Stimulated activated naive CD4-positive, alpha-beta T cell treated with Interleukin-2 at 50 U/mL for 16 hours (primary cell): ENCODE data around the gene GMEB2.
"Not testable (repeated sequence)": the region's sequence is repeated elsewhere in the genome, so short reads cannot be mapped to it uniquely, and the experiment has no call there.

Experiments
- DNase-seq: peaks from one replicate; lab custom pipeline; 2025; lab: John Stamatoyannopoulos, UW

Gene GMEB2

DNA sequence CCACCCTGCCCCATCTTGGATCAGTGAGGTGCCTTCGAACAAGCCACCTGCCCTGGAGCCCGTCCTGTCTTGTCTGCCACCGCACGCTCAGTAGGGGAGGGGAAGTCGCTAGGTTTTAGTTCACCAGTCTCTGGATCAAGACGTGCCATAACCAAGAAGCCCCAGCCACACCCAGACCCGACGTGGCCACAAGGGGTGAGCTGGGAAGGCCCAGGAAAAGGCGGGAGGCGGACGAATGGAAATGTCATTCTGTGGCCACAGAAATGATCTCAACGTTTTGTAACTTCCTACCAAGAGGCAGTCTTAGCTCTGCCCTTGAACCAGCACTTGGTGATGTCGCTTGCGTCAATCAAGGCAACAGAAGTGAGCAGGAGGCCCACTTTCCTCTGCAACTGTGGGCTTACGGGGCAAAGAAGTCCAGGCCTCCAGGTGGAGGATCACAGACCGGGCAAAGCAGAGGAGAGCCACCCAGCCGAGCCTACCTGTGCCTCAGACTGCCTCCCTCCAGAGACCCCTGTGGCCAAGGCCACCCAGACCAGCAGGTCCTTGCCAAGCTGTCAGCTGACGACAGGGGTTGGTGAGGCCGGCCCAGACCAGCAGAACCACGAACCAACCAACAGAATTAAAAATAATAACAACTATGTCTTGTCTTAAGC lies 14.5 kb downstream of the GMEB2 start:
- no peak for DNase-seq

DNA sequence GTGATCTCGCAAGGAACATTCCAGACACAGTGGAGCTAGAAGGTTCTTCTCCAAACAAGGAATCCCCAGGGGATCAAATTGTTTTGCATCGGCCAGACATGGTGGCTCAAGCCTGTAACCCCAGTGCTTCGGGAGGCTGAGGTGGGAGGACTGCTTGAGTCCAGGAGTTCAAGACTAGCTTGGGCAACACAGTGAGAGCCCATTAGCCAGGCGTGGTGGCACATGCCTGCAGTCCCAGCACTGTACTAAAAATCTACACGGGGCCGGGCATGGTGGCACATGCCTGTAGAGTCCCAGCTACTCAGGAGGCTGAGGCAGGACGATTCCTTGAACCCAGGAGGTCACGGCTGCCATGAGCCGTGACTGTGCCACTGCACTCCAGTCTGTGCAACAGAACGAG lies 15.3 kb downstream of the GMEB2 start:
- no peak for DNase-seq

DNA sequence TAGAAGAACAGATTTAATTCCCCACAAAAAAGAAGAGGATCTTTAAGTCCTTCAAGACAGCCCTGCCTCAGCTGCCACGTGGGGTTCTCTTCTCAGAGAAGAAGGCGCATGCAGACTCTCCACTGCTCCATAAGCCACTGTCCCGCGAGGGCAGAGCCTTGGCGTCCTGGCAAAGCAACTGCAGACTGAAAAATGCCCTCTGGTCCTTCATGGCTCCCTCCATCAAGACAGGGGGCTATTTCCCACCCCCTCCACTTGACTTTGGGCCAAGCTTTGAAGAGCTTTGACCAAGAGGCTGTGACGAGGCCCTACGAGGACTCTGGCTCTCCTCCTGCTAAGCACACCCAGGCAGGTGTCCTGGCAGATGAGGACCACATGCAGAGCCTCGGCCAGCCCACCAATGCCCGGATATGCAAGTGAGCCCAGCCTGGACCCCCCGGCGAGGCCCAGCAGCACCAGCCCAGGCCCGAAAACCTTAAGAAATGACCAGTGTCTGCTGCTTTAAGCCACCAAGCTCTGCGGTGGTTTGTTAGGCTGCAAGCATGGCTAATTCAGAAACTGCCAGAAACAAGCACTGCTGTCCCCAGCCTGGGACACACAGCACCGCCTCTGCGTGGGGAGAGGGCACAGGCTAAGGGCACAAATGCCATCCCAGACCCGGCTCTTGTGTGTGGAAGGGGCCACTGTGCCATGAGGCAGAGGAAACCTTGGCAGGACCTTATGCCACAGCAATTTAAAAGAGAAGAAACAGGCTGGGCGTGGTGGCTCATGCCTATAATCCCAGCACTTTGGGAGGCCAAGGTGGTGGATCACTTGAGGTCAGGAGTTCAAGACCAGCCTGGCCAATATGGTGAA lies 16.1 kb downstream of the GMEB2 start:
- DNase-seq: no peak

DNA sequence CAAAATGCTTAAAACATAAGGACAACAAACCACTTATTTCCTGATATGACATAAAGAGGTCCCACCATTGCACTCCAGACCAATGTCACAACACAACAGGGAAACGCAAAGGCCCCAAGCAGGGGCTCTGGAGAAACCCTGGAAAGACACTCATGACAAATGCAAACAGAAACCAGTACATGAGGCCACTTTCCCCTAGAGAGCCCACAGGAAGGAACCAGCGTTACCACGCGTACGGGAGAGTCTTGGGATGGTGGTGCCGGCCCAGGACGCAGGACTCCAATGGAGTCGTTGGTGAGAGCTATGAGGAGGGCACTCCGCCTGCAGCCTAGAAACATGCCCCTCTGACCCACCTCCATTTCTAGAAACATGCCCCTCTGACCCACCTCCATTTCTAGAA lies 20.2 kb downstream of the GMEB2 start:
- no peak for DNase-seq

DNA sequence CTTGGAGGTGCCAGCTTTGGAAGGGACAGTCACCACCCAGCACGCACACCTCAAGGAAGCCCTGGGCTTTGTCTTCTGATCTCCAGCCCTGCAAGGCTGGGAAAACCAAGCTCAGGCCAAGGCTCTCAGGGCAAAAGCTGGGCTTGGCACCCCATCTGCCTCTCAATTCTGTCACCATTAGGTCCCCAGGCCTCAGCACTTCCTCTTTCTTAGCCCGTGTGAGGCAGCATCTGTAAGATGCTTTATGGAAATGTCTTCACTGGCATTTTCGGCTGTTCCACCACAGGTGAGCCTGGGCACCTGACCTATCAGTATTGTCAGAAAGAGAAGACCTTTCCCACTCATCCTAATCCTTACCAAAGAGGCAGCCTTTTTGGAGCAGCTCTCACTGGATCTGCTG lies 24.6 kb downstream of the GMEB2 start:
- no peak for DNase-seq

DNA sequence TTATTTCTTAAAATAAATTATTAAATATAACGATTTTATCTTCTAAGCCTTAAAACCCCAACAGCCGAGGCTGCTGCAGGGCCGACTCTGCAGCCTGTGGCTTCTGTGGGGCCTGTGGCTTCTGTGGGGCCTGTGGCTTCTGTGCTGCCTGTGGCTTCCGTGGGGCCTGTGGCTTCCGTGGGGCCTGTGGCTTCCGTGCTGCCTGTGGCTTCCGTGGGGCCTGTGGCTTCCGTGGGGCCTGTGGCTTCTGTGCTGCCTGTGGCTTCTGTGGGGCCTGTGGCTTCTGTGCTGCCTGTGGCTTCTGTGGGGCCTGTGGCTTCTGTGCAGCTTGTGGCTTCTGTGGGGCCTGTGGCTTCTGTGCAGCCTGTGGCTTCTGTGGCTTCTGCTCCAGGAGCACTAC lies 25.2 kb downstream of the GMEB2 start:
- not testable (repeated sequence) for DNase-seq

DNA sequence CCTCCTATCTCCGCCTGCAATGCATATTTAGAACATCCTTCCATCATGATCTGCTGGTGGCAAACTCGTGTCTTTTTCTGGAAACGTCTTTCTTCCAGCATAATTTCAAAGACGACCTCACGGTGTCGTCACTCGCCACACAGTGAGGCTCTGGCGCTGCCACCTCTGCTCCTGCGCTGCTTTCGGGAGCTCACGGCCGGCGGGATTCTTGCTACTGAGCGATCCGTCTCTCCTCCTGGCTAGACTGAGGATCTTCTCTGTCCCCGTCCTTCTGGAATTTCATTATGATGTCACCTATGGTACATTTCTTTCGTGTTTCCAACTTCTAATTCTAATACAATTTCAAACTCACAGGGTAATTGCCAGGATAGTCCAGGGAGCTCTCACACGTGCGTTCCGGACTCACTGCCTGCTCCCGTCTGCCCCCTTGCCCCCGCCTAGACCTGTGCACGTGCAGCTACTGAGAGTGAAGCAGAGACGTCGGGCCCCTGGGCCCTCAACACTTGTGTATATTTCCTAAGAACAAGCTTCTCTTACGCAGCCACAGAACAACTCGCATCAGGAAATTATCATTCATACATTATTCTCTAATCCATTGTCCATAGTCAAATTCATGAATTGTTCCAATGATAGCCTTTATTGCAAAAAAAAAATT lies 27.4 kb downstream of the GMEB2 start:
- no peak for DNase-seq

DNA sequence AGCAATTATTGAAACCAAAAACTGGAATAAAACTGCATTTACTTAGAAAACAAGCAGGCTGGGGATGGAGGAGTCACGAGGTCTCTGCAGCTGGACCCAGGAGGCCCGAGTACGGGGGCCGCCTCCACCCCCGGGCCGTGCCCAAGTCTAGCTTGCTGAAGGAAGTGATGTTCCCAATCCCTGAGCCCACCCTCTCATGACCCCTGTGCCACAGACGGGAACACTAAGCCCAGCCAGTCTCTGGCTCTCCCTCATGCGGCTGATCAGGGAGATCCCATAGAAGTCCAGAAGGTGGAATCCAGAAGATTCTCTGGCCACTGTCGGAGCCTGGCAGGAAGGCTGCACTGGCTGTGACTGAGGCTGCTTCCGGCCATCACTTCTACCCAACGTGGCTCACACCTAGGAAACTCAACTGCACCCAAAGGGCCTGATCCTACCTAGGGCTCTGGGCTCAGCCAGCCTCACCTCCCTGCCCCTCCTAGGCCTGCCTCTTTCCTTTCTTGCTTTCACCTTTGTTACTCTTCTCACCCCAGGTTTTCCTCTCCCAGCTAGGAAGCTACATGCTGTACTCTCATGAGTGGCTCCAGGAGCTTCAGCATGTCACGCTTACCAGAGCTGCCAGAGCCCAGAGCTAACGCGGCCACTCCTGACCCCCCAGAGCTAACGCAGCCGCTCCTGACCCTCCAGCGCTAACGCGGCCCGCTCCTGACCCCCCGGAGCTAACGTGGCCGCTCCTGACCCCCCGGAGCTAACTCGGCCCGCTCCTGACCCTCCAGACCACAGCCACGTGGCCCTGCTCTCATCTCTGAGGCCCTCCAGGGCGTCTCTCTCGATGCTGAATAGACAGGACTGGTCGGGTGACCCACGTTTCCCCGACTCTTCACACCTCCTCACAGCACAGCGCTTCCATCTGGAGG lies 28.2 kb downstream of the GMEB2 start:
- no peak for DNase-seq

DNA sequence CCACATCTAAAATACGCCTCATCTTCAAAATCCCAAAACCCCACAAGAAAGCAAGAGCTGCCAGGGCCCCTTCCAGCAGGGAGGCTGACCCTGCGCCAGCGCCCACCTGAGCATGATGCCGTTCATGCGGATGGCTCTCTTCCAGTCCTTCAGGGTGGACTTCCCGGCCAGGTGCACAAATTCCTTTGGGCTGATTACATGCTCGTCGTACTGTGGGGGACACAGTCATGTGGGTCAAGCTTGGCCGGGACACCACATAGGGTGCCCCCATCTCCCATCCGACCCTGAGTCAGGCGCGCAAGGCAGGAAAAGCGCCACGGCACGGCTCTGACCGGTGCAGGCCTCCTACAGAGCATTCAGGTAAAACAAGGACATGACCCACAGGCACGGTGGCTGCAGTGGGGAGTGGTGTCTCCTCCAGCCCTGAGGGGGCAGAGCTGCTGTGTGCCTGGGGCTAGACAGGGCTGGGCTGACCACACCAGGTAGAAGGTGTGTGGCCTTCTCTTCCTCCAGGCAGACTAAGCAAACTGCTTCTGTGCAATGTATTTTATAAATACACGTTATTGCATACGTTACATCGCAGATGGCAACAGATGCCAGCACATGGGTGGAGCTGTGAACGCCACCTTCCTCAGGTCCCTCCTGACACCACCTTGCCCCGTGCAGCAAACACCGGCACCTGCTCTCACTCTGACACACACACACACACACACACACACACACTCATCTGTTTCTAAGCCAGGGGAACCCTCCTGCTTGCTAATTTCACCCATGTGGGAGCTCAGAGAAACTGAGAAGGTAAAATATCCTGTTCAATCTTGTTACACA lies 29.0 kb downstream of the GMEB2 start:
- no peak for DNase-seq

DNA sequence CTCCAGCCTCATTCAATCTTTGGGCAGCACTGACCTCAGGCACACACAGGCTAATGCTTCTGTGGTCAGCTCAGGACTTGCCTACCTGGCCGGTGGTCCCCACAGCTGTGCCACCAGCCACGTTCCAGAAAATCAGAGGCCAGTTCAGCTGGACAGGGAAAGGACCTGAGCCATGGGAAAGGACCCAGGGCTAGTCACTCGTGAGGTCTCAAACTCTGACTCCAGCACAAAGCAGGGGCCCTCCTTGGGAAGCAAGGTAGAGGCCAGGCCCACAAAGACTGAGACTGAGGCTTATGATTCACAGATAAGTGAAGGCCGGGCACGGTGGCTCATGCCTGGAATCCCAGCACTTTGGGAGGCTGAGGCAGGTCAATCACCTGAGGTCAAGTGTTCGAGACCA lies 30.5 kb downstream of the GMEB2 start:
- no peak for DNase-seq

DNA sequence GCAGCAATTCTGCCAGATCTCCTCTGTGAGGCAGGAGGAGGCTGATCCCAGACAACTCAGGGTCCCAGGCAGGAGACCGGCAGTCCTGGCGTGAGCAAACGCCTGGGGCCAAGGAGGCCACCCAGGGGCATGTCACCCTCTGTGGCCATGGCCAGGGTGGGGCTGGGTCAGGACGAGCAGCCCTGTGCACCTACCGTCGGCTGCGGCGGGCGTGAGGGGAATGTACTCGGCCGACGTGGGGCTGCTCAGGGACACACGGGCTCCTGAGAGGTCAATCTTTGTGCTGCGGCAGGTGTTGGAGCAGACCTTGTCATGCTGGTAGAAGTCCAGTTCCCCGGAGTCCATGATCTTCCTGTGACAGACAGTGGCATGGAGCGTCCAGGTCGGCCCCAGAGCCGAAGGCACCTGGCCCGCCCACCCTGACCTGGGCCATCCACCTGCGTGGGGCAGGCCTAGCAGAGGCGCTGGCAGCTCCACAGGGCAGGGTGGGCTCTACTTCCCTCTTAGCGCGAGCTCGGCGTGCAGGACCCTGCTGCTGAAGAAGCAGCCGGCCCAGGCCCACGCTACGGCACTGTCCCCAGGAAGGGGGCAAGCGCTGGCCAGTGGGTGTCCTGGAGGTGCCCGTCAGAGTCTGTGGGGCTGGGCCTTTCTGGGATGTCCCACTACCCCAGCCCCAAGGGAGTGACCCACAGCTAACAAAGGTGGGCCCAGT lies 31.3 kb downstream of the GMEB2 start:
- no peak for DNase-seq

DNA sequence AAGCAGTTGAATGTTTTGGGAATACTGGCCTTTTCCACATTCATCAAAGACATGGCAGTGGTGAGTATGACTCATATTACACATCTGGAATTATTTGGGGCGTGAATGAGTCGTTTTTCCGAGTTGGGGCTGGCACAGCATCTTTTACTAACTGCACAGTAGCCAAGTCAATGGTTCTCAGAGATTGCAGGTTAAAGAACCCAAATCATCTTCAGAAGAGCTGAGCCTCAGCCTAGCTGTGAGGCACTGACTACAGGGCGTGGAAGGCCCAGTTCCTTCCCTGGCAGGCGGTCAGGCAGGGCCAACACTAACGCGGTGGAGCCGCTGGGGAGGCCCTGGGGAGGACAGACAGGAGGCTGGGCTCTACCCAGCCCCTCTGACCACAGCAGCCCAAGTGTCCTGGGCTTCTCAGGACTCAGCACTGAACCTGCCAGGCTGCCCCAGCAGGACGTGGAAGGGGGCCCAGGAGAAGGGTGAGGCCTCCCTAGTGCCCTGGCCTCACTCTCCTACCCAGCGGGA lies 32.8 kb downstream of the GMEB2 start:
- no peak for DNase-seq

DNA sequence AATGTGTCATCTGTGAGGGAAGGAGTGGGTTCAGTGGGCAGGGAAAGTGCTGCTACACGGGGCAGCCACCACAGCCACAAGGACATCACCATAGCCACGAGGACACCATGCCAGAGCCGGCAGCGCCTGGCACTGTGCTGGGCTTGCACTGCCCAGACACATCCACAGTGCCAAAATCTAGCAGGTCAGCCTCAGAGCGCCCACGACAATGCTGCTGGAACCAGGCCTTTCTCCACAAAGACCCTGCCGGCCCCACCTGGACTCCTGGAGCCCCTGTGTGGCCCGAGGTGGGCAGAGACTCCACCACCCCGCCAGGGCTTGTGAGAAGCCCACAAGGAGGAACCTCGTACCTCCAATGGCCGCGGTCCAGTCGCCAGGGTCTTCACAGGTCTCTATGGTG lies 34.2 kb downstream of the GMEB2 start:
- DNase-seq: no peak

DNA sequence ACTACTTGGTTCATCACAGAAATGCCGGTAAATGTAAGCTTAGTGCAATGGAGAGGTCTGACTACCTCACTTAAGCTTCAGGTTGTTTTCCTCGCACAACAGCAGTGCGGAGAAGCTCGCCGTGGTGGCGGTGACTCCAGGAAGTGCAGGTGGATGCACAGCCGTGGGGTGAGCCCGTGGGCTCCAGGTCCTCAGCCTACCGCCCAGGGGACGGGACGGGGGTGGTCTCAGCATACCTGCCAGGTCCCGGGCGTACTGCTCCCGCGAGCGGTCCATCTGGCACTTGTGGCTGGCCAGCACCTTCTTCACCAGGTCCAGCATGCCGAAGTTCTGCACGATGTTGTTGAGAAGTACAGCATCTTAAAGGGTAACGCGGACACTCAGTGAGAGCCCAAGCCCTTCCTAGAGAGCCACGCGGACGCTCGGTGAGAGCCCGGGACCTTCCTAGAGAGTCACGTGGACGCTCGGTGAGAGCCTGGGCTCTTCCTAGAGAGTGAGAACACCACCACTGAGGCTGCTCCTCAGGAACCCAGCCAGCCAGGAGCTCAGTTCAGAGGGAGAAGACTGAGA lies 35.0 kb downstream of the GMEB2 start:
- DNase-seq: no peak

DNA sequence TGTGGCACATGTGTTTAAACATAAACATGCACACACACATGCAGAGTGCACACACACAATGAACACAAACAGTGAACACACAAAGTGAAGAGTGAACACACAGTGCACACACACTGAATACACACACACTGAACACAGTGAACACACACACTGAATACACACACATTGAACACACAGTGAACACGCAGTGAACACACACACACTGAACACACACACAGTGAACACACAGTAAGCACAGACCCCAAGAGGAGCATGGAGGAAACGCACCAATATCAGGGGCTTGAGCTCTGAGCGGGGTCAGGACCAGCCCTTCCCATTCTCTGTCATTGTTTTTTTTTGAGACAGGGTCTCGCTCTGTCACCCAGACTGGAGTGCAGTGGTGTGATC lies 35.8 kb downstream of the GMEB2 start:
- DNase-seq: no peak

DNA sequence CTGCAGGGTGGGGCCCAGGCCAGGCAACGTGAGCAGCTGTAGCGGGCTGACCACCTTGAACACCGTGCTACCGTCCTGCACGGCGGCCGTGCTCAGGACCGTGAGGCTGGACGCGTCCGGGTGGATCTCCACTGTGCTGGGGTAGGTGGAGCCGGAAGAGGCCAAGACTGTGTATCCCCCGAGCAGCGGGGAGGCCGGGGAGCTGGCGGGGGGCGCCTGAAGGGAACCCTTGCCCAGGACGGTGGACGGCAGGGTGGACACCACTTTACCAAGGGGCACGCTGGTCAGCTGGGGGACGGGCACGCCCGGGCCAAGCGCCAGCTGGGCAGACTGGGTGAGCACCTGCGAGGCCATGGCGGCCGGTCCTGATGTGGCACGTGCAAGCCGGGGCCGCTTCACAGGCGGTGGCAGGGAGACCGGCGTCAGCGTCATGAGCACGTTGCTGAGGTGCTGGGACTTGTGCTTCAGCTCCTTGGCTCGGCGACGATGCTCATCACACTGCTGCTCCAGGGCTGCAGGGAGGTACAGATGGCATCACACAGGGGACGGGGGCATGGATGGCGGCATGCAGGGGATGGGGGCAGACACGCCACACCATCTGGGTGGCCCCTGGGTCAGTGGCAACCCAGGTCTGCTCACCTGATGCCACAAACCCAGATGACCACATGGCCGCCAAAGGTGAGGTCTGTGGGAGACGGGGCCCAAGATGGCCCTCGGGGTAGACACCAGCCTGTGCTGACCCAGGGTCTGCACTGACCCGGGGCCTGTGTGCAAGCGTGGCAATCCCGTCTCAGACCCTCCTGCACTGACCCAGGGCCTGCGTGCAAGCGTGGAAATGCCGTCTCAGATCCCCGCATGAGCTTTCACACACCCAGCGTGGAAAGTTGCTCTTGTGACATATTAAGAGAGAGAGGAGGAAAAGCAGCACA lies 36.4 kb downstream of the GMEB2 start:
- DNase-seq: no peak

DNA sequence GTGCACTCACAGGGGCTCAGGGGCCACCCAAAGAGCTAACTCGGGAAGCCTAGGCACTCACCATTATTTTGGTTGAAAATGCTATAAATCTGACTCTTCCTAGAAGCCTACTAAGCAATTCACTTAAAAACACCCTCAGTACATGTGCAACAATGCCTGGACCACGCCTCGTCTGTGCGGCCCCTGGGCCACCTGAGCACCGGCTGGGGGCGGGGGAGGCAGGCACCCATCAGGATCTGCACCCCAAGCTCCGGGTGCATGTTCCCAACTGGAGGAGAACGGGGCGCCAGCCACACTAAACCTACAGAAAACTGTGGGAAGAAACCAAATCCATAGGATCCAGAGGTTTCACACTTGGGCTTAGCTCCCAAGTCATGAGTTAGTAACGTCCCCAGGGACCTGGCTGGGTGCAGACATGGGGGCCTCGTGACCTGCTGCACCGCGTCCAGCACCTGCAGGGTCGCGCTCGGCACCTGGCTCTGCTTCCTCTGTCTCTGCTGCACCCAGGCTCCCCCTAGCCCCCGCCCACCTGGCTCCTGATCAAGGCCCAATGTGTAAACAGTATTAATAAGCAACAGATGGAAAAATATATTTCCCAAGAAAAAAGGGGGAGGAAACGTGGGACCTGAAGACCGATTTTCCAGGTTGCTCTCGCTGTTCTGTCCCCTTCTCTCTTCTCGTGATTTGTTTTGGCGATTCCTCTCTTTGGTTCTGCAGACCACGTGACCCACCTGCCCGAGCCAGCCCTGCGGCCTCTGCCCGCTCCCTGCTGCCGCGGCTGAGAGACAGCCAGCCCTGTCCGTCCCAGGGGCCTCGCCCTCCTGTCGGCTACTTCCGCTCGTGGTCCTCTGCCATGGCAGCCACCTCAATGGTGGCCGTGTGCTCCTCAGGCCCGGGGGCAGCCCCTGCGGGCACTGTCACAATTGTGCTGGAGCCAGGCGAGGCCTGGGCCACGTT lies 37.4 kb downstream of the GMEB2 start:
- no peak for DNase-seq

DNA sequence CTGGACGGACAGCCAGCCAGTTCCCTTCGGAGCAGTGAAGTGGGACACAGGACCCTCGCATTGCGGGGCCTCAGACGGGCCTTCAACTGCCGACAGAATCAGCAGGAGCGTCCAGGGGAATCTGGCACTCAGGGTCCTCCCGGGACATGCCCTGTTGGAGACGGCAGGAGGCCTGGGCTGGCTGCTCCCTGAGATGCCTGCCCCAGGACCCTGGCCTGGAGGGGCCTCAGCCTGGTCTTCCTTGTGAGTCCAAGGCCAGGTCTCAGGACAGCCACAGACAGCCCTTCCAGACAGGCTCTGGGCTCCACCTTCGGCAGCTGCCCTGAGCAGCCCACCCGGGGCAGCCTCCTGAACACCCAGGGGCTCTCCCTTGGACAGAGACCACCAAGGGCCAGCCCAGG lies 38.3 kb downstream of the GMEB2 start:
- DNase-seq: no peak
